Measurements from ENCODE around the gene FLYWCH1. TPM values are rescaled to one million over a fixed set of nuclear protein-coding genes. Genes with fewer than 3 reads are reported as not detected.

FLYWCH1 gene
- total and polyA plus RNA-seq, 9 of the 15 experiments (the other 6 are each of a cell fraction or from before 2014, with no cell fraction given) = 0.18 to 33.6 (median 11.3) TPM

DNA sequence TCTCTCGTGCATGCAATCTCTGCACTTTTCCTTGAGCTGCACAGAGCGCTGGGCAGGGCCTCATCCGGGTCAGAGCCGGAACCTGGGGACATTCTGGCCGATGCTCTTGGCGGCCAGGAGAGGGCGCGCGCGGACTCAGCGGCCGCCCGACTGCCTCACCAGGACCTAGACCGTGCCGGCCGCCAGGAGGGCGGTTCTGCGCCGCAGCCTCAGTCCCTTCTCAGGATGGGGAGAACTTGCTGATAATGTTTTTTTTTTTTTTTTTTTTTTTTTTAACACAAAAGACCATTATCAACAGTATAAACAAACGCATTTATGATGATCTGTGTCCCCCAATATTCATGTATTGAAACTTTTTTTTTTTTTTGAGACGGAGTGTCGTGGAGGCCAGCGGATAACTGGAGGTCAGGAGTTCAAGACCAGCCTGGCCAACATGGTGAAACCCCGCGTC lies 36.8 kb upstream of the FLYWCH1 start (continued):
- TF ChIP-seq, protein P1, sequence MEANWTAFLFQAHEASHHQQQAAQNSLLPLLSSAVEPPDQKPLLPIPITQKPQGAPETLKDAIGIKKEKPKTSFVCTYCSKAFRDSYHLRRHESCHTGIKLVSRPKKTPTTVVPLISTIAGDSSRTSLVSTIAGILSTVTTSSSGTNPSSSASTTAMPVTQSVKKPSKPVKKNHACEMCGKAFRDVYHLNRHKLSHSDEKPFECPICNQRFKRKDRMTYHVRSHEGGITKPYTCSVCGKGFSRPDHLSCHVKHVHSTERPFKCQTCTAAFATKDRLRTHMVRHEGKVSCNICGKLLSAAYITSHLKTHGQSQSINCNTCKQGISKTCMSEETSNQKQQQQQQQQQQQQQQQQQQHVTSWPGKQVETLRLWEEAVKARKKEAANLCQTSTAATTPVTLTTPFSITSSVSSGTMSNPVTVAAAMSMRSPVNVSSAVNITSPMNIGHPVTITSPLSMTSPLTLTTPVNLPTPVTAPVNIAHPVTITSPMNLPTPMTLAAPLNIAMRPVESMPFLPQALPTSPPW (CRISPR knock-in tag; IDR thresholded peaks at IDR 0.05) = no peak
- TF ChIP-seq, protein P2, sequence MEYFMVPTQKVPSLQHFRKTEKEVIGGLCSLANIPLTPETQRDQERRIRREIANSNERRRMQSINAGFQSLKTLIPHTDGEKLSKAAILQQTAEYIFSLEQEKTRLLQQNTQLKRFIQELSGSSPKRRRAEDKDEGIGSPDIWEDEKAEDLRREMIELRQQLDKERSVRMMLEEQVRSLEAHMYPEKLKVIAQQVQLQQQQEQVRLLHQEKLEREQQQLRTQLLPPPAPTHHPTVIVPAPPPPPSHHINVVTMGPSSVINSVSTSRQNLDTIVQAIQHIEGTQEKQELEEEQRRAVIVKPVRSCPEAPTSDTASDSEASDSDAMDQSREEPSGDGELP (CRISPR knock-in tag; IDR thresholded peaks at IDR 0.05; ENCODE audit: borderline replicate concordance) = peak; percentile 66; the same call in 1 of the 2 replicates
- TF ChIP-seq GABPB2 (CRISPR knock-in tag; conservative IDR thresholded peaks at IDR 0.05) = no peak
- TF ChIP-seq, protein P3, sequence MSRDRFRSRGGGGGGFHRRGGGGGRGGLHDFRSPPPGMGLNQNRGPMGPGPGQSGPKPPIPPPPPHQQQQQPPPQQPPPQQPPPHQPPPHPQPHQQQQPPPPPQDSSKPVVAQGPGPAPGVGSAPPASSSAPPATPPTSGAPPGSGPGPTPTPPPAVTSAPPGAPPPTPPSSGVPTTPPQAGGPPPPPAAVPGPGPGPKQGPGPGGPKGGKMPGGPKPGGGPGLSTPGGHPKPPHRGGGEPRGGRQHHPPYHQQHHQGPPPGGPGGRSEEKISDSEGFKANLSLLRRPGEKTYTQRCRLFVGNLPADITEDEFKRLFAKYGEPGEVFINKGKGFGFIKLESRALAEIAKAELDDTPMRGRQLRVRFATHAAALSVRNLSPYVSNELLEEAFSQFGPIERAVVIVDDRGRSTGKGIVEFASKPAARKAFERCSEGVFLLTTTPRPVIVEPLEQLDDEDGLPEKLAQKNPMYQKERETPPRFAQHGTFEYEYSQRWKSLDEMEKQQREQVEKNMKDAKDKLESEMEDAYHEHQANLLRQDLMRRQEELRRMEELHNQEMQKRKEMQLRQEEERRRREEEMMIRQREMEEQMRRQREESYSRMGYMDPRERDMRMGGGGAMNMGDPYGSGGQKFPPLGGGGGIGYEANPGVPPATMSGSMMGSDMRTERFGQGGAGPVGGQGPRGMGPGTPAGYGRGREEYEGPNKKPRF (IDR thresholded peaks at IDR 0.05; ENCODE audit: low read depth, low read length) = no peak
- TF ChIP-seq, protein P4, sequence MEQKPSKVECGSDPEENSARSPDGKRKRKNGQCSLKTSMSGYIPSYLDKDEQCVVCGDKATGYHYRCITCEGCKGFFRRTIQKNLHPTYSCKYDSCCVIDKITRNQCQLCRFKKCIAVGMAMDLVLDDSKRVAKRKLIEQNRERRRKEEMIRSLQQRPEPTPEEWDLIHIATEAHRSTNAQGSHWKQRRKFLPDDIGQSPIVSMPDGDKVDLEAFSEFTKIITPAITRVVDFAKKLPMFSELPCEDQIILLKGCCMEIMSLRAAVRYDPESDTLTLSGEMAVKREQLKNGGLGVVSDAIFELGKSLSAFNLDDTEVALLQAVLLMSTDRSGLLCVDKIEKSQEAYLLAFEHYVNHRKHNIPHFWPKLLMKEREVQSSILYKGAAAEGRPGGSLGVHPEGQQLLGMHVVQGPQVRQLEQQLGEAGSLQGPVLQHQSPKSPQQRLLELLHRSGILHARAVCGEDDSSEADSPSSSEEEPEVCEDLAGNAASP (IDR thresholded peaks at IDR 0.05) = no peak
- TF ChIP-seq SRSF9 (IDR thresholded peaks at IDR 0.05; ENCODE audit: borderline replicate concordance, low read depth, low read length) = no peak
- peak; percentile 34; the same call in 1 of the 2 replicates for TF ChIP-seq ADNP (tag; IDR thresholded peaks at IDR 0.05)
- peak in 2 of 3 experiments; percentile 31 to 49 for TF ChIP-seq YY1 (IDR thresholded peaks at IDR 0.05; ENCODE audit: borderline replicate concordance in 1 of 3, control insufficient read depth in 1 of 3, extremely low read depth in 1 of 3, insufficient read depth in 3 of 3, insufficient read length in 1 of 3, insufficient replicate concordance in 2 of 3, low read depth in 1 of 3, low read length in 2 of 3)
- 0 out of 2 replicates have a peak, but pooled peaks have one; percentile 28 for TF ChIP-seq RBFOX2 (IDR thresholded peaks at IDR 0.05; ENCODE audit: low read depth, low read length)

All from K562 (cell line).